Measurements from ENCODE around the gene LIPC. TPM values are rescaled to one million over a fixed set of nuclear protein-coding genes. Genes with fewer than 3 reads are reported as not detected.

LIPC gene
- total RNA-seq = not detected in 2 replicates
- polyA plus RNA-seq = not detected in 2 replicates
- polyA plus RNA-seq (2011; cell fraction: cytosol; rRNA removed) = 0.04 TPM in 1 of 2 replicates, not detected in the other
- polyA plus RNA-seq (2011; cell fraction: nucleus; rRNA removed) = not detected in 2 replicates
- polyA plus RNA-seq (2012) = not detected in 2 replicates
- polyA minus RNA-seq = not detected in 2 replicates
- polyA minus RNA-seq (2011; cell fraction: cytosol; rRNA and poly(A)+ RNA removed) = not detected
- not detected in 2 replicates for polyA minus RNA-seq (2011; cell fraction: nucleus; rRNA and poly(A)+ RNA removed)
- Bru-seq, nascent RNA = percentile 8 among the genes with signal in this experiment
- BruChase-seq, experiment 1, labeled RNA remaining after a 6-hour chase = percentile 4 among the genes with signal in this experiment
- BruChase-seq, experiment 2, labeled RNA remaining after a 2-hour chase = percentile 2 among the genes with signal in this experiment
- long read RNA-seq = 0 reads

DNA sequence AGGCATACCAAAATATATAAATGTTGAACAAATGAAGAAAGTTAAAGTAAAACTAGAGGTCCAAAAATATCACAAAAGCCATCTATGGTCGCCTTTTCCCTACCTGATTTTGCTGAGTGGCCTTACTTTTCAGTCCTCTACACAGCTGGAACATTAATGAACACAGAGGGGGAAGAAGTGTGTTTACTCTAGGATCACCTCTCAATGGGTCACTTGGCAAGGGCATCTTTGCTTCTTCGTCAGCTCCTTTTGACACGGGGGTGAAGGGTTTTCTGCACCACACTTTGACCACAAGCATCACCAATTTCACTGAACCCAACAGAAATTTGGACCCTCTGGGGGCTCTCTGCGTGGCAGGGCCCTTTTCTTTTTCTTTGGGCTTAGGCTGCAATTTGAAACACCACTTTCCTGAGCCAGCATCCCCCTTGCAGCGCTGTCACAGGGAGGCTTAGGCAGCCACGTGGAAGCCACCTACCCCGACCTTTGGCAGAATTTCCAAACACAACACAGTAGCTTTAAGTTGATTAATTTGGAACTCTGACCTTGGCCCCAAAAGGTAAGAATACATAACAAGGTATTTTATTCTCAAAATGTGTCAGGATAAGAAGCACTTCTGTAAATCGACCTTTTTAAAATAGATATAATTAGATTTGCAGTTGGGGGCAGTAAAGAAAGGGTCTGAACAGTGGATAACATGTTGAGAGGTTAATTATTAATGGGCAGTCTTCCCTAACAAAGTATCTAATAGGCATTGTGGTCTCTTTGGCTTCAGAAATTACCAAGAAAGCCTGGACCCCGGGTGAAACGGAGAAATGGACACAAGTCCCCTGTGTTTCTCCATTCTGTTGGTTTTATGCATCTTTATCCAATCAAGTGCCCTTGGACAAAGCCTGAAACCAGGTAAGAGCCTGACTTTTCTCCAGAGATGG lies at the start of gene LIPC:
TSS of gene LIPC (plus strand) at position 771 of the 929 bp plus-strand sequence. CDS start at position 813, 42 bp downstream.
- dilution Hi-C loops (cut with MboI; ENCODE audit: extremely low pct_ligation_motif_present, low sequenced_read_pairs) = no loop called here
- intact Hi-C loops (cut with micrococcal nuclease) = no loop called here
- Histone ChIP-seq H4K20me1 (replicated peaks; ENCODE audit: control insufficient read depth, extremely low read depth, insufficient read depth, low read length) (no peaks in the 10 kb centered on the region), H3K9me3 (replicated peaks; ENCODE audit: control insufficient read depth, insufficient read depth, low read length) (no peaks in the 10 kb centered on the region), H3K4me3 (replicated peaks in 1 of 3; ENCODE audit: insufficient read depth in 1 of 3, low read depth in 1 of 3, low read length in 3 of 3) (no peak within 1 kb of the TSS), H3K4me1 (ENCODE audit: control insufficient read depth, extremely low read depth, insufficient read depth, low read length) (no peaks in the 10 kb centered on the region), H3K27me3 (ENCODE audit: control insufficient read depth in 2 of 2, insufficient read depth in 2 of 2, low read length in 2 of 2) (no peaks in the 10 kb centered on the region), H3K9me1 (replicated peaks; ENCODE audit: control insufficient read depth, extremely low read depth, insufficient read depth, low read length) (no peaks in the 10 kb centered on the region), H3K36me3 (ENCODE audit: control insufficient read depth in 2 of 2, extremely low read depth in 1 of 2, insufficient read depth in 2 of 2, low read length in 2 of 2) (no peaks in the 10 kb centered on the region), H3K79me2 (ENCODE audit: control insufficient read depth, insufficient read depth, low read length) (no peaks in the 10 kb centered on the region), H3K4me2 (ENCODE audit: insufficient read depth, low read length) (no peak within 1 kb of the TSS), H2AFZ (ENCODE audit: low read depth, low read length) (no peak within 1 kb of the TSS), H3K27ac (ENCODE audit: insufficient read depth, low read depth, low read length) (no peak within 1 kb of the TSS), H3K9ac (replicated peaks; ENCODE audit: extremely low read depth, insufficient read depth, low read length) (no peak within 1 kb of the TSS)
- ChIA-PET POLR2A (no interaction called here), CTCF (interaction anchor here (1.3 kb wide), 1 partner anchor 11 kb away, joined by 4 read pairs; no protein-coding TSS in a partner anchor)
- no peak for FAIRE-seq
- DNase-seq (ENCODE audit: low read depth, low spot score) = no peak
- TF ChIP-seq EZH2 (IDR thresholded peaks at IDR 0.05; ENCODE audit: borderline replicate concordance, low read depth, low read length, severe bottlenecking) (no peak), POLR2A (IDR thresholded peaks at IDR 0.05; ENCODE audit: low read depth, low read length) (no peak), MYC (IDR thresholded peaks at IDR 0.05; ENCODE audit: low read depth, low read length) (no peak)
- no TSS peak for BruUV-seq (replicated peaks)

DNA sequence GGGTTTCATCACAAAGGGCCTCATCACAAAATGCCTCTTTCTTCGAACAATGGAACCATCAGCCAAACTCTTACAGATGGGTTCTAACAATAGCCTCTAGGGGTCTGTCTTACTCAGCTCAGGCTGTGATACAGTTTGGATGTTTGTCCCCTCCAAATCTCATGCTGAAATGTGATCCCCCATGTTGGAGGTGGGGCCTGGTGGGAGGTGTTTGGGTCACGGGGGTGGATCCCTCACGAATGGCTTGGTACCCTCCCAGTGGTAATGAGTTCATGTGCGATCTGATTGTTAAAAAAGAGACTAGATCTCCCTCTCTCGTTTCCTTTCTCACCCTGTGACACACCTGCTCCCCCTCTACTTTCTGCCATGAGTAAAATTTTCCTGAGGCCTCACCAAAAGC lies 47.9 kb upstream of the LIPC start:
- FAIRE-seq = no peak
- no peak overlapping the region for H3K4me2 ChIP-seq (ENCODE audit: insufficient read depth, low read length)
- dilution Hi-C loops (cut with MboI; ENCODE audit: extremely low pct_ligation_motif_present, low sequenced_read_pairs) (no loop called here), intact Hi-C loops (cut with micrococcal nuclease) (no loop called here)
- no peak for TF ChIP-seq POLR2AphosphoS5 (IDR thresholded peaks at IDR 0.05; ENCODE audit: insufficient read depth, low read depth, low read length)
- no peak for TF ChIP-seq POLR2A (IDR thresholded peaks at IDR 0.05; ENCODE audit: low read depth, low read length)
- no peak for TF ChIP-seq GATA2 (IDR thresholded peaks at IDR 0.05; ENCODE audit: insufficient read depth, insufficient read length, low read depth, low read length)
- TF ChIP-seq JUN (IDR thresholded peaks at IDR 0.05; ENCODE audit: borderline replicate concordance, insufficient read depth, insufficient read length, low read depth) = no peak
- TF ChIP-seq EZH2 (IDR thresholded peaks at IDR 0.05; ENCODE audit: borderline replicate concordance, low read depth, low read length, severe bottlenecking) = no peak
- no peak for TF ChIP-seq MYC (IDR thresholded peaks at IDR 0.05; ENCODE audit: low read depth, low read length)
- TF ChIP-seq, protein P1, sequence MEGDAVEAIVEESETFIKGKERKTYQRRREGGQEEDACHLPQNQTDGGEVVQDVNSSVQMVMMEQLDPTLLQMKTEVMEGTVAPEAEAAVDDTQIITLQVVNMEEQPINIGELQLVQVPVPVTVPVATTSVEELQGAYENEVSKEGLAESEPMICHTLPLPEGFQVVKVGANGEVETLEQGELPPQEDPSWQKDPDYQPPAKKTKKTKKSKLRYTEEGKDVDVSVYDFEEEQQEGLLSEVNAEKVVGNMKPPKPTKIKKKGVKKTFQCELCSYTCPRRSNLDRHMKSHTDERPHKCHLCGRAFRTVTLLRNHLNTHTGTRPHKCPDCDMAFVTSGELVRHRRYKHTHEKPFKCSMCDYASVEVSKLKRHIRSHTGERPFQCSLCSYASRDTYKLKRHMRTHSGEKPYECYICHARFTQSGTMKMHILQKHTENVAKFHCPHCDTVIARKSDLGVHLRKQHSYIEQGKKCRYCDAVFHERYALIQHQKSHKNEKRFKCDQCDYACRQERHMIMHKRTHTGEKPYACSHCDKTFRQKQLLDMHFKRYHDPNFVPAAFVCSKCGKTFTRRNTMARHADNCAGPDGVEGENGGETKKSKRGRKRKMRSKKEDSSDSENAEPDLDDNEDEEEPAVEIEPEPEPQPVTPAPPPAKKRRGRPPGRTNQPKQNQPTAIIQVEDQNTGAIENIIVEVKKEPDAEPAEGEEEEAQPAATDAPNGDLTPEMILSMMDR (IDR thresholded peaks at IDR 0.05; ENCODE audit: extremely low read depth in 1 of 2, insufficient read depth in 1 of 2, low read depth in 1 of 2, low read length in 2 of 2) = no peak
- TF ChIP-seq, protein P2, sequence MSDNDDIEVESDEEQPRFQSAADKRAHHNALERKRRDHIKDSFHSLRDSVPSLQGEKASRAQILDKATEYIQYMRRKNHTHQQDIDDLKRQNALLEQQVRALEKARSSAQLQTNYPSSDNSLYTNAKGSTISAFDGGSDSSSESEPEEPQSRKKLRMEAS (IDR thresholded peaks at IDR 0.05; ENCODE audit: insufficient read depth, insufficient read length) = no peak
- TF ChIP-seq FOS (IDR thresholded peaks at IDR 0.05; ENCODE audit: borderline replicate concordance, insufficient read depth, low read length) = no peak
- ChIA-PET POLR2A (no interaction called here), CTCF (no interaction called here)
- DNase-seq (ENCODE audit: low read depth, low spot score) = no peak
- H3K4me3 ChIP-seq (replicated peaks in 1 of 3; ENCODE audit: insufficient read depth in 1 of 3, low read depth in 1 of 3, low read length in 3 of 3) = no peak overlapping the region
- H3K36me3 ChIP-seq (ENCODE audit: control insufficient read depth in 2 of 2, extremely low read depth in 1 of 2, insufficient read depth in 2 of 2, low read length in 2 of 2) = no peaks in the 10 kb centered on the region
- no peaks in the 10 kb centered on the region for H3K79me2 ChIP-seq (ENCODE audit: control insufficient read depth, insufficient read depth, low read length)
- H3K27ac ChIP-seq (ENCODE audit: insufficient read depth, low read depth, low read length) = no peak overlapping the region
- H3K9ac ChIP-seq (replicated peaks; ENCODE audit: extremely low read depth, insufficient read depth, low read length) = no peak overlapping the region
- H3K9me3 ChIP-seq (replicated peaks; ENCODE audit: control insufficient read depth, insufficient read depth, low read length) = no peaks in the 10 kb centered on the region
- H3K27me3 ChIP-seq (ENCODE audit: control insufficient read depth in 2 of 2, insufficient read depth in 2 of 2, low read length in 2 of 2) = peaks cover 3 to 9% of the 10 kb centered on the region in 2 experiments
- no TSS peak for BruUV-seq (replicated peaks)
- no peaks in the 10 kb centered on the region for H4K20me1 ChIP-seq (replicated peaks; ENCODE audit: control insufficient read depth, extremely low read depth, insufficient read depth, low read length)
- H3K4me1 ChIP-seq (ENCODE audit: control insufficient read depth, extremely low read depth, insufficient read depth, low read length) = peaks cover 9% of the 10 kb centered on the region
- no peak overlapping the region for H2AFZ ChIP-seq (ENCODE audit: low read depth, low read length)
- no peaks in the 10 kb centered on the region for H3K9me1 ChIP-seq (replicated peaks; ENCODE audit: control insufficient read depth, extremely low read depth, insufficient read depth, low read length)

All from endothelial cell of umbilical vein (primary cell).